HG02970 (cell line): ENCODE measurements around the gene FAM174C.

ENCODE experiments used
- ATAC-seq: cut with Tn5 transposase; IDR thresholded peaks from one replicate; pipeline ENCODE4 v1.9.1; 2021; ENCODE audit warnings: mild to moderate bottlenecking, moderate library complexity, moderate number of reproducible peaks; ENCODE audit not compliant: unreplicated experiment, low FRiP score

Gene FAM174C

DNA sequence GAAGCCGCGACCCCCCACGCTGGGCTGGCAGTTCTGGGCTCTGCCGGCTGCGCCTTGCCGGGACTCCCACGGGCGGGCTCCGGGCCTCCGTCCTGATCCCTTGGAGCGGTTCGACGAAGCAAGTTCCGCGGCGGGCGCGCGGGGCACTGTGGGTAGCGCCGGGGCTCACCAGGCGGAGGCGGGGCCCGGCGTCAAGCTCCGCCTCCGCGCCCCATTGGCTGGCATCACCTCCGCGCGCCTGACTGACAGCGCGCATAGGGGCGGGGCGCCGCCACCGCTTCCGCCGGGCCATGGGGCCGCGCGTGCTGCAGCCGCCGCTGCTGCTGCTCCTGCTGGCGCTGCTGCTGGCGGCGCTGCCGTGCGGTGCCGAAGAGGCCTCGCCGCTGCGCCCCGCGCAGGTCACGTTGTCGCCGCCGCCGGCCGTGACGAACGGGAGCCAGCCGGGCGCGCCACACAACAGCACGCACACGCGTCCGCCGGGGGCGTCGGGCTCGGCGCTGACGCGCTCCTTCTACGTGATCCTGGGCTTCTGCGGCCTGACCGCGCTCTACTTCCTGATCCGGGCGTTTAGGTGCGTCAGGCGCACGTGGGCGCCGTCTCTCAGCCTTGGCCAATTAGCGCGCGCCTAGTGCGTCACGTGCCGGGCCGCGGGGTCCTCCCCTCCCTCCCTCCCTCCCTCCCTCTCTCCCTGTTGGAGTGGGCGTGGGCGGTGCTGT lies at the start of gene FAM174C:
Gene FAM174C, plus strand, starts transcription at position 271 of the 716 bp plus-strand sequence. Its CDS starts 20 bp downstream, at position 291.
- ATAC-seq, result peak; percentile 70

DNA sequence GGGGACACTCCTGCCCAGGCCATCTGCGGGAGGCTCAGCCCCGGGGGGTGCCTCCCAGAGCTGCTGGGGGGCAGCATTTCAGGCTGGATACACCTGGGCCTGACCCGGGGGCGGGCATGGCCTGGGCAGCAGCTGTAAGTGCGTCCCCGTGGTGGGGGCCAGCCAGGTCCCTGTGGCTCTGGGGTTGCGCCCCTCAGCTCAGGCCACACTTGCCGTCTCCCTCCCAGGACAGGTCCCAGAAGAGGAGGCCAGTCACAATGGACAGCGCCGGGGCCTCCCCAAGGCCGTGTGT lies 49.2 kb upstream of the FAM174C start:
- no peak for ATAC-seq

DNA sequence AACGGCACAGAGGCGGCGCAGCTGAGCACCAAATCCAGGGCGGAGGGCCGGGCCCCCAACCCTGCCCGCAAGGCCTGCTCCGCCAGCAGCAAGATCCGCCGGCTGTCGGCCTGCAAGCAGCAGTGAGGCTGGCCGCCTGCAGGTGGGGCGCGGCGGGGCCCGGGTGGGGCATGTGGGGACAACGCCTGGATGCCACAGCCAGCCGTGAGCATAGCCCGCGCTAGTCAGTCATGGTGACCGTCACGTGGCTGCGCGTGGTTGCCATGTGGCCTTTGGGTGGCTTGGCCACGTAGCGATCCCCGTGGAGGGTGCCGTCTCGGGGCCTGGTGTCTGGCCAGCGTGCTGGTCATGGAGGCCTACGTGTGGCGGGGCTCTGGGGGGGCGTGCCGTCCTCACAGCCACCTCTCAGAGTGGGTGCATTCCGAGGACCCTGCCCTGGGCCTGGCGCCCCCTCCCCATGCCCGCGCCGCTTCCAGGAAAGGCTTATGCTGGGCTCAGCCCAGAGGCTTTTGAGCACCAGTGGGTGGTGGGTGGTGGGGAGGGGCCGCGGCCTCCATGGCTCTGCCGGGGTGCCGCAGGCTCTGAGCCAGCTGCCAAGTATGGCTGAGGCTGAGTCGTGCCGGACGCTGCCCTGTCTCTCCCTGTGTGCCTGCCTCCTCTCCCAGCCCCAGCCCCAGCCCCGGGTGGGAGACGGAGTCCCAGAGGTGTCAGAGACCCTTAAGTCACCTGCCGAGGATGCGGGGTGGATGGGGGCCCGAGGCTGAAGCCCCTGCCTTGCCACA lies 48.6 kb upstream of the FAM174C start:
- no peak for ATAC-seq

GRCh38 chr19:1227304-1228054 lies 47.9 kb upstream of the FAM174C start:
- no peak for ATAC-seq

GRCh38 chr19:1228161-1228957 lies 47.0 kb upstream of the FAM174C start:
- no peak for ATAC-seq

DNA sequence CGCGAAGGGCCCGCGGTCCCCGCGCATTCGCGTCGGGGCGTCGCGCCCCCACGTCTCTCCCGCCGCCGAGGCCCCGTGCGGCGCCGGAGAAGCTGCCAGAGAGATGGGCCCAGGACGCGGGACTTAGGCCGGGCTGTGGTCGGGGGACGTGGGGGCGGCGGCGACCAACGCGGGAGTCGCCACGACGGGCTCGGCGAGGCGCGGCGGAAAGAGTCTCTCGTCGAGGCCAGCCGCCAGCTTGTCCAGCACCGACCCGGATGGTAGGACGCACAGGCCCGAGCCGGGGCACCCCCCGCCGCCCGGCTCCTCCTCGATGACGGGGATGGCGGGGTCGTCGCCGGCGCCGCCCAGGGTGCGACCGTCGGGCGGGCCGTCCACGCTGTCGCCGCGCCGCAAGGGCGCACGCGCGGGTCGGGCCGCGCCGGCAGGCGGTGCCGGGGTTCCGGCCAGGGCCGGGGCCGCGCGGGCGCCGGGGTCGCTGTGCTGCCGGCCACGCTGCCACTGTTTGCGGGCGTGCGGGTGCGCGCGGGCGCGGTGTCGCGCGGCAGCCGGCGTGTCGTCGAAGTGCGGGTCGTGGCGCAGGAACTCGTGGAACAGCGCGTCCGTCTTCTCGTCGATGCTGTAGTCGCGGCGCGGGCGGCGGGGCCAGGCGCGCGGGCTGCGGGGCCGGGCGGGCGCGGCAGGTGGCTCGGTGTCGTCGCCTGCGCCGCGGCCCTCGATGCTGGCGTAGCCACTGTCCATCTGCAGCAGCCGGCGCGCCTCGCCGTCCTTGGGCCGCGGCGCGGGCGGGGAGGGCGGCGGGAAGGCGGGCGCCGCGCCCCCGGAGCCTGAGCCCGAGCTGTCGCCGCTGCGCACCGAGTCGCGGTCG lies 46.0 kb upstream of the FAM174C start:
- no peak for ATAC-seq

DNA sequence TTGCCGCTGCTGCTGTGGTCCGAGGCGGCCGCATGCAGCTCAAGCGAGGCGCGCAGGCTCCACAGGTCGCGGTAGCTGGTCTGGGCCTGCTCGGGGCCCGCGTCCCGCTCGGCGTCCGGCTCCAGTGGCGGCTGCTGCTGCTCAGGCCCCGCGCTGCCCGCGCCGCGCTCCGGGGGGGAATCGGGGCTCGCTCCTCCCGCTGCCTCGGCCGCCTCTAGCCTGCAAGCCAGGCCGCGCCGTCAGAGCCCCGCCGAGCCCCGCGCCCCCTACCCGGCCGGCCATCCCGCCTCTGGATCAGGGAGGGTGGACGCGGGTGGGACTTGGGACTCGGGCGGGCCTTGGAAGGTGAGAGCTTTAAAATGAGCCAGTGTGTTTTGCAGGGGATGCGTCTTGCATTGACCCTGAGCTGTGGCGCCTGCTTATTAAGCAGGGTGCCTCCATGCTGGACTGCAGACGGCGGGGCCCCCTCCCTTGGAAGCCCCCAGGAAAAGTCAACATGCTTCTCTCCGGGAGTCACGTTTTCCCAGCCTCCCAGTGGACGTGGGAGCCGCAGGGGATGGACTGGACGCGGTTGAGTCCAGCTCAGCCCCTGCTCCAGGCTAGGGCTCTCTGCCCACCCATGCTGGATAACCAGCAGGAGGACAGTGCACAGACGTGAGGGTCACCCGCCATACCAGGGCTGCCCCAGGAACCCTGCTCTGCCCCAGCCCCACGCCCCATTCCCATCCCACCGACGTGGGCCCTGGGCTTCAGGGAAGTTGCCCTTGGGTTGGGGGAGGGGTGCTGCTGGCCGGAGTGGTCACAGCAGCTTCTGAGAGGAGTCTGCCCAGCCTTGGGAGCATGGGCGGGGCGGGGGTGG lies 45.2 kb upstream of the FAM174C start:
- no peak for ATAC-seq

DNA sequence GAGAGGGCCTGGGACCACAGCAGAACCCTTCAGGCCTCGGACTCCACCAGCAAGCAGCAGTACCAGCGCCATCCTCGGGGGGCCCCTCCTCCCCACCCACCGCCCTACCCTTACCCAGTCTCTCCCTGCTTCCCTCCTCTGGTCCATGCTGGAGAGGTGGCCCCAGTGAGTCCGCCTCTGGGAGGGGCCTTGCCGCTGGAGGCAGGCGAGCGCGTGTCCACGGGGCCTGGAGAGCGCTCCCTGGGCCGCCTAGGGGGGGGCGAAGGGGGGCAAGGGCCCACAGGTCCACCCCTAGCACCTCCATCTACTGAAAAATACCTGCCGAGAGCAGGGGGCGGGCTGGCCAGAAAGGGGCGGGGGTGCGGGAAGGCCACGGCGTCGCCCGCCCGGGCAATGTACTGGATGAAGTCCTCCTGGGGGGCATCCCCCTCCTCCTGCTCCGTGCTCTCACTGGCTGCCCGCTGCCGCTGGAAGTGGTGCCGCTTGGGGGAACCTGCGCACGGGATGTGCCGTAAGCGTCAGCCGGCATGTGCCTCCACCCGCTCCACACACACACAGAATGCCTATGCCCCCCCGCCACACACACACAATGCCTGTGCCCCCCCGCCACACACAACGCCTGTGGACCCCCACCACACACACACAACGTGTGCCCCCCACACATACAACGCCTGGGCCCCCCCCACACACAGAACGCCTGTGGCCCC lies 44.4 kb upstream of the FAM174C start:
- ATAC-seq, result no peak

- no peak for ATAC-seq
Measured at GRCh38 chr19:1231729-1232637, 43.3 kb upstream of the FAM174C start.

- no peak for ATAC-seq
Measured at GRCh38 chr19:1232652-1233072, 42.7 kb upstream of the FAM174C start.

DNA sequence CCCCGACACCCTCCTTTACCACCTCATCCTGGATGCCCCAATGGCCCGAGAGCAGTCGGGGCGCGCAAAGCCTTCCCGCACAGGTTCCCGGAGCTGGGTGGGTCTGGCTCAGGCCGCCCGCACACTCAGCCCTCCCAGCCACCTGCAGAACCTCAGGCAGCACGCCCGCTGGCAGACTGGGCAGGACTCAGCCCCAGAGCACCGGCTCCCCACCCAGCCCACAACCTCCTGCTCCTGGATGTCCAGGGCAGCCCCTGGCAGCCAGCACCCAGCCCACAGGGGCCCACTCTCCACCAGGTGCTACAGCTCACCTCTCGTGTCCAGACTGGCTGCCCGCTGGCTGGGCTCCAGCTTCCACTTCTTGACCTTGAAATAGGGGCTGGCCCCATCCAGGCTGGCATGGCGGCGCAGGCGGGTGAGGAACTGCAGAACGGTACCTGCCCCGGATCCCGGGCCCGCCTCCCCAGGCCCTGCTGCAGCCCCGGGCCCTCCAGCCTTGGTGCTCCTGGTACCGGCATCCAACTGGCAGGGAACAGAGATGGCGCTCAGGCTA lies 42.1 kb upstream of the FAM174C start:
- no peak for ATAC-seq

GRCh38 chr19:1234051-1234954 lies 41.0 kb upstream of the FAM174C start:
- ATAC-seq, result no peak

- no peak for ATAC-seq
Measured at GRCh38 chr19:1234955-1235380, 40.4 kb upstream of the FAM174C start.

GRCh38 chr19:1235625-1236538 lies 39.4 kb upstream of the FAM174C start:
- no peak for ATAC-seq

DNA sequence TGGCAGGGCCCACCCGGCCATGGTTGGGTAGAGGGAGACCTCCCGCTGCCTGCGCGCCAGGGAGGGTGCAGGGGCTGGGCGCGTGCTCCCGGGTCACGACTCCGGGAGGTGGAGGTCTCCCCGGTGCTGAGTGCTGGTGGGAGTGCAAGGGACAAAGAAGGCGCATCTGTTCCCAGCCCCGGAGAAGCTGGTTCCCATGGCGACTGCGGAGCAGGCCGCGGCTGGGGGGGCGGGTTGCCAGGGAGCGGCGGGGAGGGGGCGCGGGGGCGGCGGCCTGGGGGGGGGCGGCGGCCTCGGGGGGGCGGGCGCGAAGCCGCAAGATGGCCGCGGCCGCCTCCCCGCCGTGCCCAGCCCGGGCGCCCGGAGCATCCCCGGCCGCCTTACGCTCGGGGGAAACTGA lies 38.8 kb upstream of the FAM174C start:
- no peak for ATAC-seq
